Immature natural killer cell (primary cell): Measurements from ENCODE around the gene DHRS3. TPM values are rescaled to one million over a fixed set of nuclear protein-coding genes. Genes with fewer than 3 reads are reported as not detected.

ENCODE experiments used
- DNase-seq, 3 donors: peaks; one replicate each; pipeline ENCODE4 v3.0.0; 2022; ENCODE audit warnings: mixed read lengths in 1 of 3
- H3K27ac Mint-ChIP-seq, 6 donors: one replicate each; pipeline ENCODE4 v1.8.0; 2020; ENCODE audit warnings: mixed read lengths in 6 of 6, mild to moderate bottlenecking in 5 of 6, inconsistent platforms in 4 of 6, moderate library complexity in 3 of 6
- H3K27me3 Mint-ChIP-seq, 3 donors: one replicate each; pipeline ENCODE4 v1.8.0; 2020 to 2021; ENCODE audit warnings: low read depth in 3 of 3, mild to moderate bottlenecking in 3 of 3, mixed read lengths in 3 of 3, moderate library complexity in 3 of 3, inconsistent platforms in 1 of 3
- H3K36me3 Mint-ChIP-seq, 3 donors: one replicate each; pipeline ENCODE4 v1.8.0; 2020; ENCODE audit warnings: mixed read lengths in 3 of 3, inconsistent platforms in 2 of 3, mild to moderate bottlenecking in 2 of 3
- H3K4me1 Mint-ChIP-seq, 2 donors: one replicate each; pipeline ENCODE4 v1.8.0; 2020; ENCODE audit warnings: inconsistent platforms in 2 of 2, mild to moderate bottlenecking in 2 of 2, mixed read lengths in 2 of 2, moderate library complexity in 1 of 2
- H3K4me3 Mint-ChIP-seq, 5 donors: one replicate each; pipeline ENCODE4 v1.8.0; 2020; ENCODE audit warnings: mild to moderate bottlenecking in 5 of 5, mixed read lengths in 5 of 5, inconsistent platforms in 3 of 5, moderate library complexity in 3 of 5
- H3K9me3 Mint-ChIP-seq, 6 donors: one replicate each; pipeline ENCODE4 v1.8.0; 2020; ENCODE audit warnings: mild to moderate bottlenecking in 6 of 6, mixed read lengths in 6 of 6, inconsistent platforms in 4 of 6, moderate library complexity in 3 of 6
- polyA plus RNA-seq, 3 donors: library from polyadenylated mRNA; unstranded; fragments of 300-500 nt; fragmentation: Illumina TruSeq; gene quantifications; one replicate each; pipeline ENCODE4 v1.2.3, GENCODE V29; 2021

The DHRS3 gene
- polyA plus RNA-seq, 3 donors from 2014 or later, result 70.3 to 116 (median 74.3) TPM

GRCh38 chr1:12518931-12519692 is 98.9 kb downstream of the DHRS3 start:
- Mint-ChIP-seq H3K4me1 (peaks cover 14 to 15% of the 10 kb centered on the region in 2 donors), H3K4me3 (no peak overlapping the region), H3K27me3 (no peaks in the 10 kb centered on the region), H3K36me3 (peaks cover 0 to 12% (median 0%) of the 10 kb centered on the region in 3 donors), H3K9me3 (no peaks in the 10 kb centered on the region), H3K27ac (peak overlapping the region in 4 of 6 donors; percentile 25 to 58 (median 42))
- DNase-seq, result peak in 2 of 3 donors; percentile 4 to 10

Other genes with a start within 250 kb of the DHRS3 start
- not detected for gene AADACL4, start 25.9 kb upstream of the DHRS3 start, polyA plus RNA-seq
- gene AADACL3, start 97.9 kb upstream of the DHRS3 start, polyA plus RNA-seq, result not detected
- gene CFAP107, start 128.0 kb upstream of the DHRS3 start, polyA plus RNA-seq, result not detected
- not detected for gene PRAMEF12, start 155.5 kb upstream of the DHRS3 start, polyA plus RNA-seq
- not detected for gene PRAMEF1, start 173.2 kb upstream of the DHRS3 start, polyA plus RNA-seq
- gene PRAMEF11, start 213.2 kb upstream of the DHRS3 start, polyA plus RNA-seq, result not detected
- not detected for gene HNRNPCL1, start 230.5 kb upstream of the DHRS3 start, polyA plus RNA-seq
- not detected for gene PRAMEF2, start 238.9 kb upstream of the DHRS3 start, polyA plus RNA-seq